GM19238 (cell line): Measurements from ENCODE around the gene LRP1B.

Experiments used
- DNase-seq: peaks from one replicate; pipeline ENCODE4 v3.0.0; 2011; ENCODE audit warnings: low spot score; ENCODE audit not compliant: insufficient read length

LRP1B gene

DNA sequence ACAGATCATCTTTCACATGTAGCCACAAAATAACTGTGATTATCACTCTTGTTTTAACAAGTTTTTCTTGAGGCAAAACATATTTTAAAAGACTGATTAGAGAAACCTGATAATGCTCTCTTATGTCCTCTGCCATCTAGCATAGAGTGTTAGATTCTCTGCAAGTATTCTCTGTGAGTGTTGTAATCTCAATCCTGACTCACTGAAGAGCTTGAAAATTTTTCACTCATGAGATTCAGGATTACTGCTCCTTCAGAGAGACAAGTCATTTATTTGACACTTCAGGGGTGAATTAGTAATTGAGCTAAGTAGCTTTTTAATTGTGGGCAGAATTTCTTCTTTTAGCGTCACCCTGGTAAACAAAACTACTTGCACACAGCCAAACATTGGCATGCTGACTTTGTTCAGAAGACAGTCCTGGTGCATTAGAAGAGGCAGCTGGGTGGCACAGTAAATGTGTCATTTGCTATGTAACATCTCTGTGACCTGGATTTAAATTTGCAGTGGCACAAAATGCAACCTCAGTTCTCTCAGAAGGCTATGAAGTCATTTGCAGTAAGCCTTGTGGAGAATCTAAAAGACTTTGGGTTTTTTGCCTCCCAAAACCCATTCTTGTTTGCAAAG lies 172.9 kb downstream of the LRP1B start:
- no peak for DNase-seq

DNA sequence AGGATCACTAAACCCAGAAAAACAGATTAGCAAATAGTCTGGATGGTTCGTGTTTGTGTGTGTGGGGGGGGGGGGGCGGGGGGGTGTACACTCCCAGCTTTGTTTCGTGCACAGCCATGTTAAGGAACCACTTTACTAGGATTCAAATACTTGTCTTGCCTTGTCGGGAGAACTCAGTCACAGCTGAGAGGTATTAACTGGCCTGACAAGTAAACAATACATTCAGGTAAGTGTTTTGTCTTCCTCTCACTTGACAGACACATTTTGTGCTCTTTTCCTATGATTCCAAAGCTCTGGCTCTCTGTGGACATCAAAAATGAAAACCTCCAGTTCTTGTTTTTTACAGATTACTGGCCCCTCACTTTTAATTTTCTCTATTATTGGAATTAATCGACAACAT lies 173.5 kb downstream of the LRP1B start:
- no peak for DNase-seq

DNA sequence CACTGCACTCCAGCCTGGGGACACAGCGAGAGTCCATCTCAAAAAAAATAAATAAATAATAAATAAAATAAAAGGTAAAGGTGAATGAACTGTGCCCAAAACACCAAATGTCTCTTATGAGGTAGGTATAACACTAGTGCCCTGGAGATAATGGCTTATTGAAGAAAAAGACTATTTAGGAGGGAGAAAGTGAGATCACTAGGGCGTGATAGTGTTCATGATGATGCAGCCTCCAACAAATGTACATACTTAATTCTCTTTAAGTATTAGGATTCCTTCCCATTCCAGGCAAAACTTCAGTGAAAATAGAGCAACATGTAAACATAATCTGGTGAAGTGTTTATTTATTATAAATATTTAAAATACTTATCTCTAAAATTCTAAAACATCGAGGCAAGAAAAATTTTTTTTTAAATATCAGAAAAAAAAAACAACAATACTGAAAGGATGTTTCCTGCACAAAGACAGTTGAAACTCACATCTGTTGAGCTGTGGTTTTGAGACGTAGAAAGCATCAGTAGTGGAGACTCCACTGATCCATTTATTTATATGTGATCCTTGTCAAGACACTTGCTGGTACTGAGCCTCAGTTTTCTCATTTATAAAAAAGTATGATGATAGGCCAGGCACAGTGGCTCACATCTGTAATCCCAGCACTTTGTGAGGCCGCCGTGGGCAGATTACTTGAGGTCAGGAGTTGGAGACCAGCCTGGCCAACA lies 183.3 kb downstream of the LRP1B start:
- no peak for DNase-seq

- DNase-seq, result no peak
Observed at GRCh38 chr2:141946016-141946415, 184.8 kb downstream of the LRP1B start.

- DNase-seq, result no peak
Observed at GRCh38 chr2:141943918-141944317, 186.9 kb downstream of the LRP1B start.

GRCh38 chr2:141942006-141942789 lies 188.6 kb downstream of the LRP1B start:
- DNase-seq, result no peak

GRCh38 chr2:141941210-141941714 lies 189.6 kb downstream of the LRP1B start:
- DNase-seq, result no peak

GRCh38 chr2:141940709-141941108 lies 190.1 kb downstream of the LRP1B start:
- no peak for DNase-seq

DNA sequence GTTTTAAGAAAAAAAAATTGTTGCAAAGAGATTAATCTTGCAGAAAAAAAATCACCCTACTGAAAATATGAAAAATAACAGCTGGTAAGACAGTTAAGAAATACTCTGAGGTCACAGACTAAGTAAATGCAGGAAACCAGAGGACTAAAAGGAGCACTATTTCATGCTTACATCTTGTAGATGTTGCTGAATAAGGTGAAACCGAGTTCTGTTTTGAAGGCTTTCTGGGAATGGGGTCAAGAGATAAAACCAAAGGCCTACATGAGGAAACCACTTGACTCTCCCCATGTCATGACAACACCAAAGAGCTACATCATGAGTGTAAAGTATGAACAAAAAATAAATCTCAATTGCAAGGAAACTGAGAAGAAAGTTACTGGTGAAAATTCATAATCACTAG lies 197.6 kb downstream of the LRP1B start:
- DNase-seq, result no peak

- no peak for DNase-seq
Observed at GRCh38 chr2:141932261-141932660, 198.6 kb downstream of the LRP1B start.

DNA sequence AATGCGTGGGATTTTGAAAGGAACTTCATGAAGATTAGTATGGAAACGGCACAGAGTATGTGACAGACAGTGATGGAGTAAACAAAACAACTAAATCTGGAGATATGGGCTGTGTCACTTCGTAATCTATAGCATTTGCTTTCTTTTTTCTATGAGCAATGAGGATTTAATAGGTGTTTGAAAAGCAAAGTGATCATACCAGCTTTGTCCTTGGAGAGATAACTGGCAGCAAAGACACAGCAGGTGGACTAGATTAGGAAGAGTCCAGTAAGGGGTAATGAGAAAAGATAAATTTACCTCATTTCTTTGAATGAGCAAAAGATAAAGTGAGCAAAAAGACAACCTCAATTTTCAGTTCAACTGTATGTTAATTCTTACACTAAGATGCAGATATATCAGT lies 199.0 kb downstream of the LRP1B start:
- no peak for DNase-seq

DNA sequence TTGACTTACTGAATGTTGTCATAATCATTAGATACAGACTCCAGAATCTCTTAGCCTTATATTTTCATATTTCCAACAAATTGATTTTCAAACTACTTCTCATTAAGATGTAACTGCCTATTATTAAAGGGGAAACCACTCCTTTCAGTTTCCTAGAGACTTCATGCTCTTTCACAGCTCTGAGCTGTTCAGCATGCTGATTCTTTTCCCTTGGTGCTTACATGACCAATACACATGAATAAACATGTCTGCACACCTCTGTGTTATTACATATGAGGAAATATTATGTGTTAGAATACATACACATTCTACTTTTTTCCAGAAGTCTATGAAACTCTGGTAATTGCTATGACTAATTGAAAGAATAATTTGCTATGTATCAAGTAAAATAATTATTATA lies 200.0 kb downstream of the LRP1B start:
- no peak for DNase-seq

DNA sequence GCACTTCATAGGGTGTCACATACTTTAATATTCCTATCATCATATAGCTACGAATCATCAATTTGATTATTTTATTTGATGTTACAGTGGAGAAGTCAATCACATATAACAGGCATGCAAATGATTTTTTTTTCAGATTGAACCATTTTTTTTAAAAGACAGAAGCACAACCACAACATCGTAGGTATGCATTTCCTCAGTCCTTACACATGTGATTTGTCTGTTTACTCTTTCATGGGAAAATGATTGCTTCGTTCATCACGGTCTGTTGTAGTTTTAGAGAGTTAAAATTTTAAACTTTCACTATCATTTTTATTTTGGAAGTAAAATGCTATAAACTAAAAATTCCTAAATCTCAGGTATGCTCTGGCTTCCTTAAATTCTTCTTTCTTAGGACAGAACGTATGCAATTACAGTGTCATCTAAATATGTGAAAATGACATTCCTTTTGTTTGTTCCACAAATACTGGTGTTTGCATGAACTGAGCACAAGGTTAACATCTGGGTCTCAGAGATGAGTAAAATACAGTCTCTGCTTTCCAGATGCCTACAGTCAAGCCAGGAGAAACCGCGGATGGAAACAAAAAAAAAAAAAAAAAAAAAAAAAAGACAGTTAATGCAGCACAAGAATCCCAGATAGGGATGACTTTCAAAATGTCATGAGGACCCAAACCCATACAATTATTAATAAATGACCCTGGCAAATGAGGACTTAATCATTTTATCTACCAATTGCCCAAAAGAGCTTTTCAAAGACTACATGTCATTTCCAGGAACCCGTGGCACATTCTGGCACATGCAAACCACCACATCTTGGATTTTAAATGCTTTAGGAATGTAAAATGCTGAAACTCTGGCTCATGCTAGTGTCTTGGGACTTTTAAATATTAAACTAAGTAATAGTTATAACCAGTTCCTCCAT lies 201.2 kb downstream of the LRP1B start:
- no peak for DNase-seq

GRCh38 chr2:141928476-141928875 lies 202.3 kb downstream of the LRP1B start:
- DNase-seq, result no peak

GRCh38 chr2:141927536-141927935 lies 203.3 kb downstream of the LRP1B start:
- no peak for DNase-seq

DNA sequence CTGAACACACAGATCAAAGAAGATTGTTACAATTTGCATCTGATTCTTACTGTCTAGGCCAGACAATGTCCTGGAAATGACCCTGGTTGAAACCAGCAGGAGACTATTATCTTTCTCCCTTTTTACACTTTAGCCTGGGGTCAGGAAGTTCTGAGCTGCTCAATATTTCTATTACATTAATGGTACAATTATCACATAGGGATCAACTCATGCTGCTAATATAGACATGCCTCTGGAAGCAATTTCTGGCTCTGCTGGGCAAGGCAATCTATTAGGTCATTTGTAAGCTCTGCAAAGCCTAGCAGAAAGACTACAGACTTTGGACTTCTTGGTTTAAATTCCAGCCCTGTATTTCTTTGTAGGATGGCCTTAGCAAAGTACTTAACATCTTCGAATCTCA lies 205.3 kb downstream of the LRP1B start:
- DNase-seq, result no peak

DNA sequence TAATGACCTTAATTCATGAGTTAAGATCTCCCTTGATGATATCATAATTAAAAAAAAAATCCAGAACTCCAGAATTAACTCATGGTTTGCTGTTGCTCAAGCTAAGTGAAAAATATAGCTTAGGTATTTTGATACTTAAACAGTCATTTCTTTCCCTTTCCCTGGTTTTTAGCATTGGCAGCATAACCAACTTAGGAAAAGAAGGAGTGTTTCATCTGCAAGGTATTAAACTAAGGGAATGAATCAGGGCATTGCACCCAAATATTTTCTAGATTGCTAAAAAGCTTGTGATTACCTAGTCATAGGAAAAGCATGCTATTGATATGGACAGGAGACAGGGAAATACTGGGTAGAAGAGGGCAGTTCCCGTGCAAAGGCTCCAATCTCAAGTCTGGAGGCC lies 207.2 kb downstream of the LRP1B start:
- DNase-seq, result no peak

GRCh38 chr2:141911485-141912066 lies 219.2 kb downstream of the LRP1B start:
- DNase-seq, result no peak

DNA sequence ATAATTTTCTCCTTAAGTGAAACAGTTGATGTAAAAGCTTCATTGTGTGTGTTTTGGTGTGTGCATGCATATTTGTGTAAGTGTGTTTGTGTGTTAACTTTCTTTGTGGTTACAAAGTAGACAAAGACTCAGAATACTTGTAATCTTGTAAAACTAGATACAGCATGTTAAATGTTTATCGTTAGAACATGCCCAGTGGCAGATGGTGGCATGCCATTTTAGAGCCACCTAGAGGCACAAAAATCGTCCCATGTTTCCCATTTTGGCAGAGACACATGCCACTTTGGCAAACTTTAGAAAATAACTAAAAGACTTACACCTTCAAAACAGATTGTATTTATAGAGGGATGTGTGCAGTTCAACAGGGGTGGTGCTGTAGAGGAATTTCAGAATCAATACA lies 224.1 kb downstream of the LRP1B start:
- DNase-seq, result no peak

GRCh38 chr2:141900826-141901225 lies 230.0 kb downstream of the LRP1B start:
- no peak for DNase-seq

- no peak for DNase-seq
Observed at GRCh38 chr2:141899740-141900139, 231.1 kb downstream of the LRP1B start.
